ENCODE results near the gene SLC12A8. TPM values are rescaled to one million over a fixed set of nuclear protein-coding genes. Genes with fewer than 3 reads are reported as not detected.

Gene SLC12A8
- total and polyA plus RNA-seq, 2 donors (not counting 1 experiment from before 2014, with no cell fraction given), result 15.1 to 19.5 TPM

GRCh38 chr3:125039131-125040100 lies 173.1 kb downstream of the SLC12A8 start:
- Histone ChIP-seq H3K4me2 (ENCODE audit: extremely low read depth, insufficient read depth, low read length) (peak overlapping the region; percentile 72), H3K9me3 (ENCODE audit: control insufficient read depth, insufficient read depth, low read depth, low read length) (no peaks in the 10 kb centered on the region), H3K4me3 (replicated peaks in 1 of 4; ENCODE audit: control extremely low read depth in 1 of 4, insufficient read depth in 1 of 4, low read depth in 3 of 4, low read length in 4 of 4) (peak overlapping the region in 1 of 4 experiments; percentile 9), H4K20me1 (ENCODE audit: control insufficient read depth, extremely low read depth, insufficient read depth, low read length) (no peaks in the 10 kb centered on the region), H3K27me3 (ENCODE audit: control insufficient read depth, insufficient read depth, low read length) (no peaks in the 10 kb centered on the region), H3K27ac (ENCODE audit: insufficient read depth, low read length) (no peak overlapping the region), H3K79me2 (ENCODE audit: control insufficient read depth, insufficient read depth, low read length) (peaks cover 97% of the 10 kb centered on the region), H3K36me3 (ENCODE audit: control insufficient read depth, insufficient read depth, low read length) (peaks cover 2% of the 10 kb centered on the region), H3K9ac (ENCODE audit: insufficient read depth, low read length) (no peak overlapping the region), H3K4me1 (ENCODE audit: control insufficient read depth, extremely low read depth, insufficient read depth, low read length) (peaks cover 33% of the 10 kb centered on the region), H2AFZ (ENCODE audit: low read length) (no peak overlapping the region)
- TF ChIP-seq, protein P1, sequence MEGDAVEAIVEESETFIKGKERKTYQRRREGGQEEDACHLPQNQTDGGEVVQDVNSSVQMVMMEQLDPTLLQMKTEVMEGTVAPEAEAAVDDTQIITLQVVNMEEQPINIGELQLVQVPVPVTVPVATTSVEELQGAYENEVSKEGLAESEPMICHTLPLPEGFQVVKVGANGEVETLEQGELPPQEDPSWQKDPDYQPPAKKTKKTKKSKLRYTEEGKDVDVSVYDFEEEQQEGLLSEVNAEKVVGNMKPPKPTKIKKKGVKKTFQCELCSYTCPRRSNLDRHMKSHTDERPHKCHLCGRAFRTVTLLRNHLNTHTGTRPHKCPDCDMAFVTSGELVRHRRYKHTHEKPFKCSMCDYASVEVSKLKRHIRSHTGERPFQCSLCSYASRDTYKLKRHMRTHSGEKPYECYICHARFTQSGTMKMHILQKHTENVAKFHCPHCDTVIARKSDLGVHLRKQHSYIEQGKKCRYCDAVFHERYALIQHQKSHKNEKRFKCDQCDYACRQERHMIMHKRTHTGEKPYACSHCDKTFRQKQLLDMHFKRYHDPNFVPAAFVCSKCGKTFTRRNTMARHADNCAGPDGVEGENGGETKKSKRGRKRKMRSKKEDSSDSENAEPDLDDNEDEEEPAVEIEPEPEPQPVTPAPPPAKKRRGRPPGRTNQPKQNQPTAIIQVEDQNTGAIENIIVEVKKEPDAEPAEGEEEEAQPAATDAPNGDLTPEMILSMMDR (conservative IDR thresholded peaks at IDR 0.05 in 1 of 2, IDR thresholded peaks at IDR 0.05 in 1 of 2; ENCODE audit: low read depth in 1 of 2, low read length in 2 of 2), result no peak
- no peak for TF ChIP-seq EZH2 (IDR thresholded peaks at IDR 0.05; ENCODE audit: low read length, missing control alignments)
- DNase-seq (ENCODE audit: low read depth in 2 of 2), result no peak

GRCh38 chr3:125037498-125038150 lies 174.9 kb downstream of the SLC12A8 start:
- H3K4me3 ChIP-seq (replicated peaks in 1 of 4; ENCODE audit: control extremely low read depth in 1 of 4, insufficient read depth in 1 of 4, low read depth in 3 of 4, low read length in 4 of 4), result no peak overlapping the region
- no peak overlapping the region for H3K4me2 ChIP-seq (ENCODE audit: extremely low read depth, insufficient read depth, low read length)
- no peak overlapping the region for H3K9ac ChIP-seq (ENCODE audit: insufficient read depth, low read length)
- H3K27me3 ChIP-seq (ENCODE audit: control insufficient read depth, insufficient read depth, low read length), result no peaks in the 10 kb centered on the region
- H2AFZ ChIP-seq (ENCODE audit: low read length), result no peak overlapping the region
- H3K9me3 ChIP-seq (ENCODE audit: control insufficient read depth, insufficient read depth, low read depth, low read length), result no peaks in the 10 kb centered on the region
- TF ChIP-seq EZH2 (IDR thresholded peaks at IDR 0.05; ENCODE audit: low read length, missing control alignments), result no peak
- TF ChIP-seq, protein P1 (conservative IDR thresholded peaks at IDR 0.05 in 1 of 2, IDR thresholded peaks at IDR 0.05 in 1 of 2; ENCODE audit: low read depth in 1 of 2, low read length in 2 of 2), result no peak
- DNase-seq (ENCODE audit: low read depth in 2 of 2), result no peak
- H3K79me2 ChIP-seq (ENCODE audit: control insufficient read depth, insufficient read depth, low read length), result peaks cover 92% of the 10 kb centered on the region
- H3K27ac ChIP-seq (ENCODE audit: insufficient read depth, low read length), result no peak overlapping the region
- H4K20me1 ChIP-seq (ENCODE audit: control insufficient read depth, extremely low read depth, insufficient read depth, low read length), result no peaks in the 10 kb centered on the region
- H3K36me3 ChIP-seq (ENCODE audit: control insufficient read depth, insufficient read depth, low read length), result peaks cover 1% of the 10 kb centered on the region
- peaks cover 18% of the 10 kb centered on the region for H3K4me1 ChIP-seq (ENCODE audit: control insufficient read depth, extremely low read depth, insufficient read depth, low read length)

DNA sequence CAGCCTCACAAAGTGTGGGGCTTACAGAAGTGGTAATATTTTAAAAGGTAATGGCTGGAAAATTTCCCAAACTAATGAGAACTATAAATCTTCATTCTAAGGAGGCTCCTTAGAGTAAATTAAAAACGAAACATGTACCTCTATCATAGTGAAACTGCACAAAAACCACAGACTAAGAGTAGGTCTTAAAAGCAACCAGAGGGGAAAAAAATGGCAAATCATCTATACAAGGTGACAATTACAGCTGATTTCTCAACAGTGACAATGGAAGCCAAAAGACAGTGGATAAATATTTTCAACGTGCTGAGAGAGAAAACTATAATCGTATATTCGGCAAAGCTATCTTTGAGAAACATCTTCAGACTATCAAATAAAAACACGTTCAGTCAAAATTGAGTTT lies 177.3 kb downstream of the SLC12A8 start:
- Histone ChIP-seq H3K9ac (ENCODE audit: insufficient read depth, low read length) (no peak overlapping the region), H3K4me1 (ENCODE audit: control insufficient read depth, extremely low read depth, insufficient read depth, low read length) (peaks cover 7% of the 10 kb centered on the region), H4K20me1 (ENCODE audit: control insufficient read depth, extremely low read depth, insufficient read depth, low read length) (no peaks in the 10 kb centered on the region), H3K36me3 (ENCODE audit: control insufficient read depth, insufficient read depth, low read length) (no peaks in the 10 kb centered on the region), H2AFZ (ENCODE audit: low read length) (no peak overlapping the region), H3K4me2 (ENCODE audit: extremely low read depth, insufficient read depth, low read length) (no peak overlapping the region), H3K27me3 (ENCODE audit: control insufficient read depth, insufficient read depth, low read length) (no peaks in the 10 kb centered on the region), H3K4me3 (replicated peaks in 1 of 4; ENCODE audit: control extremely low read depth in 1 of 4, insufficient read depth in 1 of 4, low read depth in 3 of 4, low read length in 4 of 4) (no peak overlapping the region), H3K79me2 (ENCODE audit: control insufficient read depth, insufficient read depth, low read length) (peaks cover 92% of the 10 kb centered on the region), H3K27ac (ENCODE audit: insufficient read depth, low read length) (no peak overlapping the region), H3K9me3 (ENCODE audit: control insufficient read depth, insufficient read depth, low read depth, low read length) (no peaks in the 10 kb centered on the region)
- no peak for TF ChIP-seq EZH2 (IDR thresholded peaks at IDR 0.05; ENCODE audit: low read length, missing control alignments)
- TF ChIP-seq, protein P1 (conservative IDR thresholded peaks at IDR 0.05 in 1 of 2, IDR thresholded peaks at IDR 0.05 in 1 of 2; ENCODE audit: low read depth in 1 of 2, low read length in 2 of 2), result no peak
- no peak for DNase-seq (ENCODE audit: low read depth in 2 of 2)
